Epithelial cell of esophagus (primary cell): ENCODE results near the gene MOB3B.
A peak's percentile ranks its signal among the peaks of the same experiment; 100 is the strongest.
"Not testable (repeated sequence)": the region's sequence is repeated elsewhere in the genome, so short reads cannot be mapped to it uniquely, and the experiment has no call there.

ENCODE experiments used
- DNase-seq: peaks from one replicate; pipeline ENCODE4 v3.0.0; 2010; ENCODE audit warnings: low read depth
- H3K4me3 ChIP-seq: 2 replicates; pipeline ENCODE4 v1.5.1; 2011; ENCODE audit warnings: mild to moderate bottlenecking, low read length, control low read depth
- TF ChIP-seq, protein P1 (sequence below): IDR thresholded peaks from 2 replicates; pipeline ENCODE4 v1.5.1; 2011; ENCODE audit warnings: low read depth, mild to moderate bottlenecking, low read length, control low read depth, inconsistent platforms; ENCODE audit not compliant: insufficient read depth; ENCODE audit errors: missing control alignments

MOB3B gene

GRCh38 chr9:27506981-27507380, 22.6 kb downstream of the MOB3B start:
- no peak overlapping the region for H3K4me3 ChIP-seq
- TF ChIP-seq, protein P1, sequence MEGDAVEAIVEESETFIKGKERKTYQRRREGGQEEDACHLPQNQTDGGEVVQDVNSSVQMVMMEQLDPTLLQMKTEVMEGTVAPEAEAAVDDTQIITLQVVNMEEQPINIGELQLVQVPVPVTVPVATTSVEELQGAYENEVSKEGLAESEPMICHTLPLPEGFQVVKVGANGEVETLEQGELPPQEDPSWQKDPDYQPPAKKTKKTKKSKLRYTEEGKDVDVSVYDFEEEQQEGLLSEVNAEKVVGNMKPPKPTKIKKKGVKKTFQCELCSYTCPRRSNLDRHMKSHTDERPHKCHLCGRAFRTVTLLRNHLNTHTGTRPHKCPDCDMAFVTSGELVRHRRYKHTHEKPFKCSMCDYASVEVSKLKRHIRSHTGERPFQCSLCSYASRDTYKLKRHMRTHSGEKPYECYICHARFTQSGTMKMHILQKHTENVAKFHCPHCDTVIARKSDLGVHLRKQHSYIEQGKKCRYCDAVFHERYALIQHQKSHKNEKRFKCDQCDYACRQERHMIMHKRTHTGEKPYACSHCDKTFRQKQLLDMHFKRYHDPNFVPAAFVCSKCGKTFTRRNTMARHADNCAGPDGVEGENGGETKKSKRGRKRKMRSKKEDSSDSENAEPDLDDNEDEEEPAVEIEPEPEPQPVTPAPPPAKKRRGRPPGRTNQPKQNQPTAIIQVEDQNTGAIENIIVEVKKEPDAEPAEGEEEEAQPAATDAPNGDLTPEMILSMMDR = no peak
- DNase-seq = no peak

DNA sequence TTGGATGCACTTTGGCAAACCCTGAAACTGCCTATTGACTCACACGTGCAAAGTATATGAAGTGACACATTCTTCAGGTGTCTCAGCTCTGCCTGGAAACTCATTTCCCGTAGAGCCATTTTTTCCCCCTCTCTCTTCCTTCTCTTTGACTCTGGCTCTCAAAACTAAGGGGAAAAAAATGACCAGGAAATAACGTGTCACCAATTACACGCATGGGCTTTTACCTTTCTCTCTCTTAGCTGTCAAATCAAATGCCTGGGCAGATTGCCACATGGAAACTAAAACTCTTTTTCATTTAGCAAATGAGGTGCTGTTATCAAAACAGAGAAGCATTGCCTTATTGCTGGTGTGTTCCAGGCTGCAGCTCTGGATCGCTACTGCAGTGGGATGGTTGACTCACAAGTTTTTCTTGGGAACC, 23.9 kb downstream of the MOB3B start:
- no peak overlapping the region for H3K4me3 ChIP-seq
- peak; percentile 80 for DNase-seq
- TF ChIP-seq, protein P1 = no peak

DNA sequence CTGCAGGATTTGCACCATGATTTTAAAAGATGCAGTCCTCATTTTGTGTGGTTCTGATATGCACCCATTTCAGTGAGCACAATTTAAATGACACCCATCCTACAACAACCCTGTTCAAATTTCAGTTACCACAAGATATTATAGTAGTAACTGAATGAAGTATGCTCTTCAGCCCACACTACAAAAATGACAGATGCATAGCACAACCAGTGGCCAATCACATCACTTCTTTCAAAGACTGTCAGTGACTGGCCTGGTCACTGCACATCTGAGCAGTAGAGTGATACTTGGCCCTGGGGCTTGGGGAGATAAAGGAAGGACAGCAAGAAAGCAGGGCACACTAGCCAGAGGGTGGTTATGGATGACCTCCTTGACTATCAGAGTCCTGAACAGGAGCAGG, 25.4 kb downstream of the MOB3B start:
- H3K4me3 ChIP-seq = no peak overlapping the region
- TF ChIP-seq, protein P1 = no peak
- DNase-seq = no peak

DNA sequence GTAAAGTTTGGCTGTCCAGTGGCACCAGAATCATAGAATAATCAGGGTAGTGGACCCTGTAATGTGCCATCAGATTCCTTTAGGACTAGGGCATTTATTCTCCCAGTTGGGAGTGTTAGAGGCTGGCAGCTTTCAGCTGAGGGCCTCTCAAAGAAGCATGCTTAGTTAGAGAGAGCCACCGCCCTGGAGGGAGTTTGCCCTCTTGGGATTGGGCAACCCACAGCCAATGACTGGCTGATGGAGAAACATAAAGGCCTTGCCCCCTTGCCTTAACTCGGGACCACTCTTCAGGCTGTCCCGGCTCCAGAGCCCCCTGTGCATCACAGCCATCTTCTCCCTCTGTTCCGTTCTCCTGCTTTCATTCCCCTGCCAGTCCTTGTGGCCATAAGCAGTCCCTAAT, 26.0 kb downstream of the MOB3B start:
- TF ChIP-seq, protein P1 = no peak
- no peak for DNase-seq
- no peak overlapping the region for H3K4me3 ChIP-seq

DNA sequence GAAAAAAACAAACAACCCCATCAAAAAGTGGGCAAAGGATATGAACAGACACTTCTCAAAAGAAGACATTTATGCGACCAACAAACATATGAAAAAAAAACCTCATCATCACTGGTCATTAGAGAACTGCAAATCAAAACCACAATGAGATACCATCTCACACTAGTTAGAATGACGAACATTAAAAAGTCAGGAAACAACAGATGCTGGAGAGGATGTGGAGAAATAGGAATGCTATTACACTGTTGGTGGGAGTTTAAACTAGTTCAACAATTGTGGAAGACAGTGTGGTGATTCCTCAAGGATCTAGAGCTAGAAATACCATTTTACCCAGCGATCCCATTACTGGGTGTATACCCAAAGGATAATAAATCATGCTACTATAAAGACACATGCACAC, 28.7 kb downstream of the MOB3B start:
- not testable (repeated sequence) for DNase-seq, H3K4me3 ChIP-seq

DNA sequence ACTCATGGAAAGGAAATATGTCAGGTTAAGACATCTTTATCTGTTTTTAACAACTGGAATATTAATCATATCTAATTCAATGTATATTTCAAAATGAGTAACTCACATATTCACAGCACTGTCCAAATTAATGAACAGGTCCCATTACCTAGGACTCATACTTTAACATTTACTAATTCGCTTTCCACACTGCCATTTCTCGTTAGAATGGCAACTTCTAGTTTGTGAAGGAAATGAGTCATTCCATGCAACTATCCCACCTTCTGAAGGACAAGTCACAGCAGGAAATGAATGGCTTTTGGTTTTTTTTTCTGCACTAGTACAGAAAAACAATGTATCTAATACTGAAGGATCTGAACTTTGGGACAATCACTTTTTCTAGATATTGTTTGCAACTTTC, 30.2 kb downstream of the MOB3B start:
- no peak overlapping the region for H3K4me3 ChIP-seq
- peak; percentile 95 for DNase-seq
- TF ChIP-seq, protein P1 = no peak

GRCh38 chr9:27497883-27498417, 31.7 kb downstream of the MOB3B start:
- no peak overlapping the region for H3K4me3 ChIP-seq

More at GRCh38 chr9:27497883-27498417, 31.7 kb downstream of the MOB3B start:
- TF ChIP-seq, protein P1 = no peak
- no peak for DNase-seq
